ENCODE measurements around the gene KLHL3. TPM values are rescaled to one million over a fixed set of nuclear protein-coding genes. Genes with fewer than 3 reads are reported as not detected.

KLHL3 gene
- total RNA-seq, 1 donor from 2014 or later: 1.2 TPM

DNA sequence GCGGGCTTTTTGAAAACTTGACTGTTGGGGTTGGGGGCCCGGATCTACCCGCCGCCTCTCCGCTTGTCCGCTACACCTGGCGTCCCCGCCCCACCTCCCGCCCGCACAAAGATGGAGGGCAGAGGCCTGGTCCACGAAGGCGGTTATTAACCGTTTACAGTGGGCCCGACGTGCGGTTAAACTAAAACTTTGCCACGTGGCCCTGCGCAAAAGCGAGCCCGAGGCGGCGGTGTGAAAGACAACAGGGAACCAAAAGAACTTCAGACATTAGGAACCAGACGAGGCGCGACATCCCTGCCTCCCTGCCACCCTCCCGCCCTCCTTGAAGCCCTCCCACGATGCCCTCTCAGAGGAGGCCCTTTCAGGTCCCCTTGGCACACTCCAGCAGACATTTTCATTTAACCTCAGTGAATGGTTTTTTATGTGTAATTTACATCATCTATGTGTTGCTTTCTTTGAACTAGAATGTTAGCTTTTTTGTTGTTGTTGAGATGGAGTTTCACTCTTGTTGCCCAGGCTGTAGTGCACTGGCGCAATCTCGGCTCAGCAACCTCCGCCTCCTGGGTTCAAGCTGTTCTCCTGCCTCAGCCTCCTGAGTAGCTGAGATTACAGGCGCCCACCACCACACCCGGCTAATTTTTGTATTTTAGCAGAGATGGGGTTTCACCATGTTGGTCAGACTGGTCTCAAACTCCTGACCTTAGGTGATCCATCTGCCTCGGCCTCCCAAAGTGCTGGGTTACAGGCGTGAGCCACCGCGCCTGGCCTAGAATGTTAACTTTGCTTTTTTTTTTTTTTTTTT, 19.3 kb upstream of the KLHL3 start:
- Mint-ChIP-seq H3K36me3 (ENCODE audit: low read depth) (peaks cover 31% of the 10 kb centered on the region), H3K9me3 (no peaks in the 10 kb centered on the region), H3K4me1 (ENCODE audit: low read depth) (peaks cover 21% of the 10 kb centered on the region), H3K27me3 (ENCODE audit: insufficient read depth) (peaks cover 8% of the 10 kb centered on the region), H3K27ac (peak overlapping the region; percentile 100), H3K4me3 (peak overlapping the region; percentile 97)
- DNase-seq (ENCODE audit: low spot score): no peak
- intact Hi-C loops (cut with micrococcal nuclease): loop anchor here (1.0 to 10.0 kb wide), 9 partner anchors 18 to 1540 kb away; partner anchors contain the start of genes CDC23, CDC25C, EGR1 and ETF1

DNA sequence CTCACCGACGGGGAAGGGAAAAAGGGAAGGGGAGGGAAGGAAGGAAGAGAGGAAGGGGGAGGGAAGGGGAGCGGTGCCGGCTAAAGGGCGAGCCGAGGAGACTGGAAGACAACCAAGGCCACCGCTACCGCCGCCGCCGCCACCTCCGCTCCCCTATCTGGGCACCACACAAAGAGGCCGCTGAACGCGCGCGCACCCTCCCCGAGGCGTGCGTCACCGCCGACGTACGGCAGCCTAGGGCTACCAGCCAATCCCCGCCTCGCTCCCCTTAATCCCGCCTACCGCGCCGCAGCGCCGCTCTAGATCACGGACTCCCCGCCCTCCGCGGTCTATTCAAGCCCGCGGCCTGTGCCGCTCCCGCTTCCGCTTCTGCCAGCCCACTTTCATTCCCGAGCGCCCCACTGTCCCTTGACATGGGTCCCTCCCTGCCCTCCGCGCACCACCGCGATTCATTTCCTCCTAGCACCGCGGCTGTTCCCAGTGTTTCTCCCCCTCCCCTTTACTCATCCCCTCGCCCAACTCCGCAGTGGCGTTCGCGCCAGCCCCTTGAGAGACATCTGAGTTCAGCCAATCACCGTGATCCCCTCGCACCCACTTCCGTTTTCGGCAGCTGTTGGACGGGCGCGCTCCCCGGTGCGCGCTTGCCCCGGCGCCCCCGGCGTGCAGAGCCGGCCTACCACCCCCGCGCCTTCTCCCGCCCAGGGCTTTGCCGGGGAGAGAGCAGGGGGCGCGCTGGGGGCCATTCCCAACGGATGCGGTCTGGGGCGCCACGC, 18.5 kb upstream of the KLHL3 start, which contains the start of gene HNRNPA0:
HNRNPA0 (minus strand) TSS at position 176 of the 773 bp plus-strand sequence. CDS start 297 bp downstream, outside the sequence.
- H3K4me3 Mint-ChIP-seq: peak within 1 kb of the TSS; percentile 97

GRCh38 chr5:137753691-137754187, 17.9 kb upstream of the KLHL3 start:
- peaks cover 31% of the 10 kb centered on the region for H3K36me3 Mint-ChIP-seq (ENCODE audit: low read depth)

More for the DNA sequence above, 18.5 kb upstream of the KLHL3 start, which contains the start of gene HNRNPA0:
- intact Hi-C loops (cut with micrococcal nuclease): loop anchor here (1.0 to 10.0 kb wide), 9 partner anchors 17 to 1540 kb away; partner anchors contain the start of genes CDC23, CDC25C, EGR1 and ETF1
- Mint-ChIP-seq H3K4me1 (ENCODE audit: low read depth) (peaks cover 22% of the 10 kb centered on the region), H3K36me3 (ENCODE audit: low read depth) (peaks cover 31% of the 10 kb centered on the region), H3K9me3 (no peaks in the 10 kb centered on the region), H3K27me3 (ENCODE audit: insufficient read depth) (peaks cover 8% of the 10 kb centered on the region), H3K27ac (peak within 1 kb of the TSS; percentile 100)
- DNase-seq (ENCODE audit: low spot score): peak; percentile 94

GRCh38 chr5:137752905-137753690, 17.2 kb upstream of the KLHL3 start:
- intact Hi-C loops (cut with micrococcal nuclease): loop anchor here (1.0 to 10.0 kb wide), 6 partner anchors 10 to 1542 kb away; partner anchors contain the start of genes EGR1, ETF1, KDM3B and MATR3
- Mint-ChIP-seq H3K4me1 (ENCODE audit: low read depth) (peaks cover 22% of the 10 kb centered on the region), H3K27ac (peak overlapping the region; percentile 100), H3K9me3 (no peaks in the 10 kb centered on the region), H3K36me3 (ENCODE audit: low read depth) (peaks cover 31% of the 10 kb centered on the region), H3K27me3 (ENCODE audit: insufficient read depth) (peaks cover 4% of the 10 kb centered on the region), H3K4me3 (peak overlapping the region; percentile 97)
- peak; percentile 24 for DNase-seq (ENCODE audit: low spot score)

More at GRCh38 chr5:137753691-137754187, 17.9 kb upstream of the KLHL3 start:
- peak; percentile 42 for DNase-seq (ENCODE audit: low spot score)
- peak overlapping the region; percentile 97 for H3K4me3 Mint-ChIP-seq
- peak overlapping the region; percentile 100 for H3K27ac Mint-ChIP-seq
- peaks cover 4% of the 10 kb centered on the region for H3K27me3 Mint-ChIP-seq (ENCODE audit: insufficient read depth)
- peaks cover 22% of the 10 kb centered on the region for H3K4me1 Mint-ChIP-seq (ENCODE audit: low read depth)
- H3K9me3 Mint-ChIP-seq: no peaks in the 10 kb centered on the region
- intact Hi-C loops (cut with micrococcal nuclease): loop anchor here (1.0 to 10.0 kb wide), 10 partner anchors 16 to 1541 kb away; partner anchors contain the start of genes CDC23, CDC25C, EGR1 and ETF1

GRCh38 chr5:137751869-137752491, 16.1 kb upstream of the KLHL3 start:
- Mint-ChIP-seq H3K27ac (peak overlapping the region; percentile 69), H3K4me1 (ENCODE audit: low read depth) (peaks cover 22% of the 10 kb centered on the region), H3K27me3 (ENCODE audit: insufficient read depth) (peaks cover 4% of the 10 kb centered on the region), H3K9me3 (no peaks in the 10 kb centered on the region), H3K4me3 (peak overlapping the region; percentile 97), H3K36me3 (ENCODE audit: low read depth) (peaks cover 31% of the 10 kb centered on the region)
- no peak for DNase-seq (ENCODE audit: low spot score)
- intact Hi-C loops (cut with micrococcal nuclease): loop anchor here (1.0 to 10.0 kb wide), 6 partner anchors 9 to 1543 kb away; partner anchors contain the start of genes EGR1, ETF1, KDM3B and MATR3

GRCh38 chr5:137750436-137750835, 14.5 kb upstream of the KLHL3 start:
- H3K4me3 Mint-ChIP-seq: no peak overlapping the region
- H3K27ac Mint-ChIP-seq: no peak overlapping the region

DNA sequence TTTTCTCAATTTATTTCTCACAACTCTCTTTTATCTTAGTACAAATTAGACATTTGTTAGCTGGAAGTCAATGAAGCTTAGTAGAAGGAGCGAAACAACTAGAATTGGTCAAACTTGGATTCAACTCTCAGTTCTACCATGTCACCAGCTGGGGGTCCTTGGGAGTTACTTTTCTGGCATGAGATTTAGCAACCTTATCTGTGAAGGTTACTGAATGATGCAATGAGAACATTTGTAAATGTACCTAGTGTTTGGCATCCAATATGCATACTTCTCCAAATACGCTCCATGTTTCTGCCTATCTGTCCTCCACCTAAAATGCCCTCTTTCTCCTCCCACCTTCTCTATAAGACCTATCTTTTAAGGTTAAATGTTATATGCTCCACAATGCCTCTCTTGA, 12.0 kb upstream of the KLHL3 start:
- Mint-ChIP-seq H3K36me3 (ENCODE audit: low read depth) (peaks cover 23% of the 10 kb centered on the region), H3K4me1 (ENCODE audit: low read depth) (peaks cover 22% of the 10 kb centered on the region), H3K27ac (no peak overlapping the region), H3K4me3 (no peak overlapping the region), H3K27me3 (ENCODE audit: insufficient read depth) (no peaks in the 10 kb centered on the region), H3K9me3 (no peaks in the 10 kb centered on the region)
- no peak for DNase-seq (ENCODE audit: low spot score)
- intact Hi-C loops (cut with micrococcal nuclease): no loop called here

More at GRCh38 chr5:137750436-137750835, 14.5 kb upstream of the KLHL3 start:
- DNase-seq (ENCODE audit: low spot score): no peak
- Mint-ChIP-seq H3K36me3 (ENCODE audit: low read depth) (peaks cover 26% of the 10 kb centered on the region), H3K27me3 (ENCODE audit: insufficient read depth) (peaks cover 4% of the 10 kb centered on the region), H3K4me1 (ENCODE audit: low read depth) (peaks cover 22% of the 10 kb centered on the region), H3K9me3 (no peaks in the 10 kb centered on the region)
- intact Hi-C loops (cut with micrococcal nuclease): loop anchor here (5.0 to 10.0 kb wide), 4 partner anchors 602 to 1544 kb away; partner anchors contain the start of genes EGR1, ETF1, KDM3B and MATR3

GRCh38 chr5:137743031-137743640, 7.2 kb upstream of the KLHL3 start:
- Mint-ChIP-seq H3K27me3 (ENCODE audit: insufficient read depth) (peaks cover 2% of the 10 kb centered on the region), H3K4me3 (no peak overlapping the region), H3K9me3 (peaks cover under 1% of the 10 kb centered on the region), H3K27ac (no peak overlapping the region), H3K4me1 (ENCODE audit: low read depth) (no peaks in the 10 kb centered on the region), H3K36me3 (ENCODE audit: low read depth) (no peaks in the 10 kb centered on the region)
- peak; percentile 54 for DNase-seq (ENCODE audit: low spot score)
- intact Hi-C loops (cut with micrococcal nuclease): loop anchor here (1.0 kb wide), 3 partner anchors 9 to 114 kb away; no protein-coding TSS in a partner anchor

DNA sequence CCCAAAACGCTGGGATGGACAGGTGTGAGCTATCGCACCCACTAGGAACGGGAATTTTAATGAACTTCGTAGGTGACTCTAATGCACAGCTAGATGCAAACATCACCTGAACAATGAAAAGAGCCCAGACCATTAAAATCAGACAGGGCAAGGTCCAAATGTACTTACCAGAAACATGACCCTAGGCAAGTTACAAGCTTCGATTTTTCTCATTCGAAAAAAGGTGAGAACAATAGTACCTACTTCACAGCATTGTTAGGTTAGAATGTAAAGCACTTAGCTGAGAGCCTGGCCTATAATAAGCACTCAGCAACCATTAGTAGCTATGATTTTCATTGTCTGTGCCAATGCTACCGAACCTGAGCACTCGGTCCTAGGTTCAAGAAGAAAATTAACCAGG, 5.8 kb upstream of the KLHL3 start:
- H3K27ac Mint-ChIP-seq: no peak overlapping the region
- no peaks in the 10 kb centered on the region for H3K36me3 Mint-ChIP-seq (ENCODE audit: low read depth)
- peaks cover 2% of the 10 kb centered on the region for H3K27me3 Mint-ChIP-seq (ENCODE audit: insufficient read depth)
- peaks cover 5% of the 10 kb centered on the region for H3K9me3 Mint-ChIP-seq
- intact Hi-C loops (cut with micrococcal nuclease): loop anchor here (2.0 kb wide), 1 partner anchor 27 kb away; no protein-coding TSS in a partner anchor
- no peak overlapping the region for H3K4me3 Mint-ChIP-seq
- H3K4me1 Mint-ChIP-seq (ENCODE audit: low read depth): no peaks in the 10 kb centered on the region
- no peak for DNase-seq (ENCODE audit: low spot score)

DNA sequence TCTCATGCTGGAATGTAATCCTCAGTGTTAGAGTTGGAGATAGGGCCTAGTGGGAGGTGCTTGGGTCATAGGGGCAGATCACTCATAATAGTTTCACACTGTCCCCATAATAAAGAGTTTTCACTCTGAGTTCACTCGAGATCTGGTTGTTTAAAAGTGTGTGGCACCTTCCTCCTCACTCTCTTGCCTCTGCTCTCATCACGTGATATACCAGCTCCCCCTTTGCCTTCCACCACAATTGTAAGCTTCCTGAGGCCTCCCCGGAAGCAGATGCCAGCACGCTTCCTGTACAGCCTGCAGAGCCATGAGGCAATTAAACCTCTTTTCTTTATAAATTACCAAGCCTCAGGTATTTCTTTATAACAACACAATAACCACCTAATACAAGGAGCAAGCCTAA, 3.8 kb upstream of the KLHL3 start:
- intact Hi-C loops (cut with micrococcal nuclease): loop anchor here (2.0 kb wide), 1 partner anchor 25 kb away; no protein-coding TSS in a partner anchor
- H3K27me3 Mint-ChIP-seq (ENCODE audit: insufficient read depth): peaks cover 2% of the 10 kb centered on the region
- no peaks in the 10 kb centered on the region for H3K4me1 Mint-ChIP-seq (ENCODE audit: low read depth)
- no peak for DNase-seq (ENCODE audit: low spot score)
- H3K9me3 Mint-ChIP-seq: peaks cover 5% of the 10 kb centered on the region
- no peak overlapping the region for H3K4me3 Mint-ChIP-seq
- H3K36me3 Mint-ChIP-seq (ENCODE audit: low read depth): no peaks in the 10 kb centered on the region
- H3K27ac Mint-ChIP-seq: no peak overlapping the region

GRCh38 chr5:137738947-137739346, 3.1 kb upstream of the KLHL3 start:
- H3K27ac Mint-ChIP-seq: no peak overlapping the region
- no peak for DNase-seq (ENCODE audit: low spot score)
- H3K27me3 Mint-ChIP-seq (ENCODE audit: insufficient read depth): peaks cover 2% of the 10 kb centered on the region
- no peaks in the 10 kb centered on the region for H3K4me1 Mint-ChIP-seq (ENCODE audit: low read depth)
- no peaks in the 10 kb centered on the region for H3K36me3 Mint-ChIP-seq (ENCODE audit: low read depth)
- no peak overlapping the region for H3K4me3 Mint-ChIP-seq
- peaks cover 5% of the 10 kb centered on the region for H3K9me3 Mint-ChIP-seq
- intact Hi-C loops (cut with micrococcal nuclease): no loop called here
